ENCODE data around the gene GPR157. TPM values are rescaled to one million over a fixed set of nuclear protein-coding genes. Genes with fewer than 3 reads are reported as not detected.

The GPR157 gene
- total and polyA plus RNA-seq, 2 donors (not counting 1 experiment from before 2014, with no cell fraction given): 2.0 to 21.2 TPM

GRCh38 chr1:9129266-9130041, 552 bp upstream of the GPR157 start:
- peak overlapping the region; percentile 38 to 48 for H3K27ac ChIP-seq (ENCODE audit: low read length in 2 of 2)
- WGBS (ENCODE audit: insufficient coverage): under 1% methylated on average over 13 of the region's 46 CpGs
- intact Hi-C loops (cut with micrococcal nuclease): loop anchor here (1.0 to 5.0 kb wide), 9 partner anchors 13 to 410 kb away; partner anchors contain the start of genes H6PD, SLC25A33, SLC2A5 and SPSB1
- no peak for TF ChIP-seq EZH2 (IDR thresholded peaks at IDR 0.05; ENCODE audit: borderline replicate concordance, insufficient read depth, low read depth, low read length, poor library complexity, severe bottlenecking)
- TF ChIP-seq CTCF (IDR thresholded peaks at IDR 0.05): no peak
- H3K9me3 ChIP-seq (ENCODE audit: control extremely low read depth in 1 of 3, control insufficient read depth in 2 of 3, insufficient read depth in 1 of 3, low read length in 2 of 3): no peaks in the 10 kb centered on the region
- peaks cover 8% of the 10 kb centered on the region for H4K20me1 ChIP-seq (ENCODE audit: control insufficient read depth, insufficient read depth, low read length, poor library complexity, severe bottlenecking)
- H2AFZ ChIP-seq (ENCODE audit: insufficient read depth, low read depth, low read length, poor library complexity, severe bottlenecking): peak overlapping the region; percentile 36
- ATAC-seq (ENCODE audit: low read depth) (peak; percentile 78), DNase-seq (peak; percentile 95)
- no peaks in the 10 kb centered on the region for H3K27me3 ChIP-seq (replicated peaks in 1 of 4; ENCODE audit: control extremely low read depth in 1 of 4, control insufficient read depth in 3 of 4, insufficient read depth in 4 of 4, low read length in 3 of 4)
- H3K27me3 Mint-ChIP-seq: no peaks in the 10 kb centered on the region
- H3K27ac Mint-ChIP-seq: peak overlapping the region; percentile 60
- ChIA-PET POLR2A (interaction anchor here (0.6 to 1.1 kb wide), 3 partner anchors 50 to 302 kb away, joined by 3 to 4 read pairs (median 4); no protein-coding TSS in a partner anchor), CTCF (interaction anchor here (0.6 to 2.8 kb wide), 11 partner anchors 9 to 160 kb away, joined by 3 to 21 read pairs (median 4); partner anchors contain the start of gene H6PD)
- H3K79me2 ChIP-seq (ENCODE audit: control insufficient read depth, insufficient read depth, low read length): peaks cover 7% of the 10 kb centered on the region
- H3K9ac ChIP-seq (ENCODE audit: low read length): peak overlapping the region; percentile 54
- peak overlapping the region; percentile 60 for H3K4me3 Mint-ChIP-seq
- H3K4me2 ChIP-seq (replicated peaks; ENCODE audit: low read depth, low read length, poor library complexity, severe bottlenecking): peak overlapping the region; percentile 99
- no peaks in the 10 kb centered on the region for H3K36me3 ChIP-seq (replicated peaks in 1 of 2; ENCODE audit: control extremely low read depth in 1 of 2, control insufficient read depth in 1 of 2, extremely low read depth in 1 of 2, insufficient read depth in 2 of 2, low read length in 1 of 2)
- peak overlapping the region in 4 of 5 experiments; percentile 40 to 68 (median 57) for H3K4me3 ChIP-seq (ENCODE audit: control extremely low read depth in 1 of 5, extremely low read depth in 1 of 5, insufficient read depth in 1 of 5, low read depth in 2 of 5, low read length in 4 of 5)
- H3K4me1 Mint-ChIP-seq: peaks cover 44% of the 10 kb centered on the region
- H3K4me1 ChIP-seq (ENCODE audit: control insufficient read depth in 2 of 2, insufficient read depth in 2 of 2, low read length in 2 of 2): peaks cover 17 to 29% of the 10 kb centered on the region in 2 donors
- no peaks in the 10 kb centered on the region for H3K9me3 Mint-ChIP-seq (ENCODE audit: insufficient read depth)

GRCh38 chr1:9128166-9128519, 759 bp downstream of the GPR157 start:
- Histone ChIP-seq H3K36me3 (replicated peaks in 1 of 2; ENCODE audit: control extremely low read depth in 1 of 2, control insufficient read depth in 1 of 2, extremely low read depth in 1 of 2, insufficient read depth in 2 of 2, low read length in 1 of 2) (no peaks in the 10 kb centered on the region), H3K79me2 (ENCODE audit: control insufficient read depth, insufficient read depth, low read length) (peaks cover 7% of the 10 kb centered on the region), H3K27ac (ENCODE audit: low read length in 2 of 2) (no peak overlapping the region), H3K9me3 (ENCODE audit: control extremely low read depth in 1 of 3, control insufficient read depth in 2 of 3, insufficient read depth in 1 of 3, low read length in 2 of 3) (no peaks in the 10 kb centered on the region), H3K9ac (ENCODE audit: low read length) (peak overlapping the region; percentile 74), H3K4me1 (ENCODE audit: control insufficient read depth in 2 of 2, insufficient read depth in 2 of 2, low read length in 2 of 2) (peaks cover 17 to 29% of the 10 kb centered on the region in 2 donors), H3K4me3 (ENCODE audit: control extremely low read depth in 1 of 5, extremely low read depth in 1 of 5, insufficient read depth in 1 of 5, low read depth in 2 of 5, low read length in 4 of 5) (peak overlapping the region in 4 of 5 experiments; percentile 59 to 79 (median 64)), H3K27me3 (replicated peaks in 1 of 4; ENCODE audit: control extremely low read depth in 1 of 4, control insufficient read depth in 3 of 4, insufficient read depth in 4 of 4, low read length in 3 of 4) (no peaks in the 10 kb centered on the region), H4K20me1 (ENCODE audit: control insufficient read depth, insufficient read depth, low read length, poor library complexity, severe bottlenecking) (peaks cover 8% of the 10 kb centered on the region), H2AFZ (ENCODE audit: insufficient read depth, low read depth, low read length, poor library complexity, severe bottlenecking) (peak overlapping the region; percentile 93), H3K4me2 (replicated peaks; ENCODE audit: low read depth, low read length, poor library complexity, severe bottlenecking) (peak overlapping the region; percentile 99)
- ATAC-seq (ENCODE audit: low read depth) (no peak), DNase-seq (no peak)
- CTCF ChIA-PET: interaction anchor here (2.0 to 2.3 kb wide), 2 partner anchors 17 to 105 kb away, joined by 11 to 12 read pairs; partner anchors contain the start of gene H6PD
- WGBS (ENCODE audit: insufficient coverage): 37% methylated on average over 13 of the region's 16 CpGs
- H3K9me3 Mint-ChIP-seq (ENCODE audit: insufficient read depth): no peaks in the 10 kb centered on the region
- intact Hi-C loops (cut with micrococcal nuclease): loop anchor here (2.0 to 5.0 kb wide), 5 partner anchors 17 to 164 kb away; partner anchors contain the start of genes SLC2A5 and SPSB1
- peak overlapping the region; percentile 94 for H3K4me3 Mint-ChIP-seq
- POLR2A ChIA-PET: interaction anchor here (0.6 kb wide), 1 partner anchor 48 kb away, joined by 9 read pairs; no protein-coding TSS in a partner anchor
- peaks cover 44% of the 10 kb centered on the region for H3K4me1 Mint-ChIP-seq
- no peaks in the 10 kb centered on the region for H3K27me3 Mint-ChIP-seq
- peak overlapping the region; percentile 78 for H3K27ac Mint-ChIP-seq
- TF ChIP-seq CTCF (IDR thresholded peaks at IDR 0.05) (no peak), EZH2 (IDR thresholded peaks at IDR 0.05; ENCODE audit: borderline replicate concordance, insufficient read depth, low read depth, low read length, poor library complexity, severe bottlenecking) (no peak)

All from B cell (primary cell).